GM08714 (cell line): ENCODE measurements around the gene MYRF.

Source experiments
- H3K4me3 ChIP-seq: fragments of 200-500 bp; sonication (Bioruptor generic); 2 replicates; pipeline ENCODE4 v1.5.1; 2014; ENCODE audit warnings: mild to moderate bottlenecking, low read length, inconsistent platforms
- ZNF274 ChIP-seq: IDR thresholded peaks from 2 replicates; pipeline ENCODE4 v1.6.1; 2012; ENCODE audit warnings: mild to moderate bottlenecking, low read depth, low read length

MYRF gene

DNA sequence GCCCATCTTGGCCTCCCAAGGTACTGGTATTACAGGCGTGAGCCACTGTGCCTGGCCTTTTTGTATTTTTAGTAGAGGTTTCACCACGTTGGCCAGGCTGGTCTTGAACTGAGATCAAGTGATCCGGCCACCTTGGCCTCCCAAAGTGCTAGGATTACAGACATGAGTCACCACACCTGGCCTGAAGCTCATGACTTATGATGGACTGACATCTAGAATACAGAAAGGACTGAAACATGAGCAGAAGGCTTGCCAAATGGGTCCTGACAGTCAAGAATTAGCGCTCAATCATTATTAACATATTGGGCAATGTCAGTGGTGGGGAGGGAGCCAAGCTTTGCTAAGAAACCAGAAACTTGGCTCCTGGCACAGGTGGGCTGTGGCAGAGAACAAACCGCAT, 59.4 kb downstream of the MYRF start:
- TF ChIP-seq ZNF274 = no peak
- no peak overlapping the region for H3K4me3 ChIP-seq

GRCh38 chr11:61812736-61813411, 60.4 kb downstream of the MYRF start:
- no peak overlapping the region for H3K4me3 ChIP-seq
- no peak for TF ChIP-seq ZNF274

GRCh38 chr11:61814247-61814957, 62.0 kb downstream of the MYRF start:
- no peak for TF ChIP-seq ZNF274
- H3K4me3 ChIP-seq = peak overlapping the region; percentile 76; the same call in 1 of the 2 replicates

DNA sequence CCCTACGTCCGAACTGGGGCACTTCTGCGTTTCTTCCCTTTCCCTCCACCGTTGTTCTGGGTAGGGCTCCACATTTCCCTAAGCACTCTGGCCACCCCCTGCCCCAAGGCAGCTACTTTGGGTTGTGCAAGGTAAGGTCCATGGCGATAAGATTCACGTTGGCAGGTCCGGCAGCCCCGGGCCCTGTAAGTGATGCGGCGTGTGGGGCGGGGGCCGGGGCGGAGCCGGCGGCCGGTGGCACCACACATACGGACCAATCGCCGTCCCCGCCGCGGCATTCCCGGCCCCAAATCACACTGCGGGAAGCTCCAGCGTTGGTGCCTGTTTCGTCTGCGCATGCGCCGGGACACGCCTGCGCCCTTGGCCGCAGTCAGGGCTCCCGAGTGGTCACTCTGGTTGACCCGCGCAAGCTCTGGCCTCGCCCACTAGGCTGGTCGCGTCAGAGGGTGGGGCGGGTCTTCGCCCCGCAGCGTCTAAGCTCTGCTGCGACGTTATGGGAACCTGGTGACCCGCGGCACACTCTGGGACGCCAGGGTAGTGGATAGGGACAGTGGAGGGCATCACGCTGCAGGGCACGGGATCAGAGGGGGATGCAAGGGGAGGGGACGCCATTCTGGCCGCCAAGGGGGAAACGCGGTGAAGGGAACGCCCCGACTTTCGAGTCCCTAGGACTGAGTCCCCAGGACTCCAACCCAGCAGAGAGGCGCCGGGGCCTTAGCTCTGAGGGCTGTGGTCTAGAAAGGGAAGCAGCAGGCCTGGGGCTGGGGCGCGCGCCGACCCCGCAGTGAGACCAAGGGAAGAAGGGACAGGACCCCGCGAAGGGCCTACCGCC, 62.7 kb downstream of the MYRF start:
- H3K4me3 ChIP-seq = peak overlapping the region; percentile 76
- no peak for TF ChIP-seq ZNF274

DNA sequence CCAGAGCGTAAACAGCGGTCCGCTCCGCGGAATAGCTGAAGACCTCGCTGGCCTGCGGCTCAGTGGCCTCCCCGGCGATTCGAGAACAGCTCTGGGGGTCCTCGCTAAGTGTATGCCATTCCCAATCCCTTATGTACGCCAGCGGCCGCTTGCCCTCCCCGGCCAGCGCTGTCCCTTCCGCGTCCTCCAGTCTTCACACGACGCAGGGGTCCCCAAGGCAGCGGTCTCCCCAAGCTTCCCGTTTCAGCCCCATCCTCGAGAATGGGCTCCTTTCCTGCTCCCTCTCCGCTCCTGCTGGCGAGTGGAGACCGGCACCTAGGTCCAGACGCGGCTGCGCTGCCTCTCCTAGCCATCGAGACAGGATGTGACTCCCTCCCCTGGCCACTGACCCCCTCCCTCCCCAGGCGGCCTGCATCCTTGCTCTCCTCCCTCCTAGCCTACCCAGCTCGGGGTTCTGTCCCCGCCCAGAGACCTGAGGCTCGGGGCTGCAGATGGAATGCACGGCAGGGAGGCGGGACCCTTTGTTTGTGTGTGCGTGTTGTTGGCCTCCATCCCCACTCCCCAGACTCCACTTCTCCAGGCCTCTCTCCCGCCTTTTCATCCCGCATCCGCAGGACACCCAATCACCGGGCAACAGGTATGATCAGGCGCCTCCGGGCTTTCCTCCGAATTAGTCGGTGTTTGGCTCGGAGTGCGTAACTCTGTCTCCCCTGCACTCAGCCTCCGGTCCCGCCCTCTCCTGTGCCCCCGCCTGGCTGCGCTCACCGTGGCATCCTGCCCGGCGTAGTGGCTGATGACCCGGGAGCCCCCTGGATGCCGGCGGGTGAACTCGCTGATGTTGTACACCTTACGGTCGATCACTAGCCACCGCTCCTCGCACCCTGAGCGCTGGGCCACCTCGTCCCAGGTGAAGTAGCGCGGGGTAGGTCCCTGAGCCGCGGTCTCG, 63.6 kb downstream of the MYRF start:
- no peak for TF ChIP-seq ZNF274
- H3K4me3 ChIP-seq = peak overlapping the region; percentile 76

GRCh38 chr11:61816736-61817455, 64.5 kb downstream of the MYRF start, which contains the start of gene FADS1:
FADS1 (minus strand) TSS chr11:61817003; CDS start chr11:61816929, 74 bp downstream.
- peak within 1 kb of the TSS; percentile 76 for H3K4me3 ChIP-seq
- TF ChIP-seq ZNF274 = no peak

DNA sequence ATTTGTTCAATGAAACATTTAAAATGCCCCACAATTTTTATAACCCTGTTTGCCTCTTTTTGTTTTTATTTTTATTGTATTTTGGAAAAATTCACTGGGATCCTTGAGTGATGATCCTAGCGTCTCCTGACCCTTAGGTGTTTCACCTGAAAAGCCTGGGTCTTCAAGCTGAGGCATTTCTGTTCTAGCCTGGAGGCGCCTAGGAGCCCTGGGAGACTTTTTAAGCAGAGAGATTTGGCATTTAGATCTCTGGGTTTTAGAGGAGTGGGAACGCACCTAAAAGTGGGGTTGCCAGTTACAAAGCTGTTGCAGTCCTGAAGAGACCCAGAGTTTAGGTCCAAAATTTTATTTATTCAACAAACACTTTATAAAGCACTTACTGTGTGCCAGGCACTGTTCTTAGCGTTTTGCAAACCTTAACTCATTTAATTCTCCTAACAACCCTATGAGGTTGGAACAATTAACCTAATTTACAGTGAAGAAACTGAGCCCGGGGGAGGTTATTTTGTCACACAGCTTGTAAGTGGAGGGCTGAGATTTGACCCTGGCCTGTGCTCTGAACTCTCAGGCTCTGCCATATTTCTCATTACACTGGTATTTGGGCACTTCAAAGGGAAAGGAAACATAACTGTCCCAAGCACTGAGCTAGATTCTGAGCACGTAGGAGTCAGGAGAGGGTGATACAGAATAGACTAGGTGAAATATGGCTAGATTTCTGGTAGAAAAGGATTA, 65.2 kb downstream of the MYRF start:
- H3K4me3 ChIP-seq = peak overlapping the region; percentile 76; the same call in 1 of the 2 replicates
- no peak for TF ChIP-seq ZNF274

- no peak for TF ChIP-seq ZNF274
- no peak overlapping the region for H3K4me3 ChIP-seq
Observed at GRCh38 chr11:61820174-61820573, 67.7 kb downstream of the MYRF start.

DNA sequence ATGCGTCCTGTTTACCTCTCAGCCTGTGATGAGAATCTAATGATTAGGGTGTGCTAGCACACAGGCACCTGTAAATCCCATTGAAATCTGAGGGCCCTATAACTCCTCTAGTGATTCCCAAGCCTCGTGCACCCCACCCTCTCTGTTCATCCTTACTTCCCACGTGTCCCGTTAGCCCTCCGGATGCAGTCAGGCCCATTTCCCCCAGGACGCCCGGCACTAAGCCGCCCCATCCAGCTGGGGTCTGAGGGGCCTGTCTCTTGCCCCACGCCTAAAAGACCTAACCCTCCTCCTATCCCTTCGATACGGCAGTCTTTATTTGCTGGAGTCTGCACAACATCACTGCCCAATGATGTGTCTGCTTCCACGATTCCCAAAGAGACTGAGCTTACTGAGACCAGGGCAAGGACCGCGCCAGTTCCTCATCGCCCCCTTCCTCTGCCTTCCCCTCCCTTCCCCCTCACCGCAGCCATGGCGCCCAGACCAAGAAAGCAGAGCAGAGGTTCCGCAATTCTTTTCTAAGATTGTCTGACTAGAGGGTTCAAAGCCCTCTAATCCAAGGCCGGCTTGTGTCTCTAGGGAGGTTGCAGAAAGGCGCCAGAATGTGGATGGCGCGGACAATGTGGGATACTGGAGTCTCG, 74.6 kb downstream of the MYRF start:
- peak overlapping the region; percentile 59; the same call in 1 of the 2 replicates for H3K4me3 ChIP-seq
- no peak for TF ChIP-seq ZNF274

- H3K4me3 ChIP-seq = peak within 1 kb of the TSS; percentile 79
- no peak for TF ChIP-seq ZNF274
Observed at GRCh38 chr11:61827571-61828378, 75.3 kb downstream of the MYRF start, which contains the start of gene FADS2. FADS2 (plus strand) TSS chr11:61828300; CDS start chr11:61828391, 91 bp downstream.

DNA sequence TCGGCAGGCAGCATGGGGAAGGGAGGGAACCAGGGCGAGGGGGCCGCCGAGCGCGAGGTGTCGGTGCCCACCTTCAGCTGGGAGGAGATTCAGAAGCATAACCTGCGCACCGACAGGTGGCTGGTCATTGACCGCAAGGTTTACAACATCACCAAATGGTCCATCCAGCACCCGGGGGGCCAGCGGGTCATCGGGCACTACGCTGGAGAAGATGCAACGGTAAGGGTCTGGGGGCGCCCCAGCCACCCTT, 75.9 kb downstream of the MYRF start:
- TF ChIP-seq ZNF274 = no peak
- peak overlapping the region; percentile 79 for H3K4me3 ChIP-seq
